ENCODE results near the gene TLCD3B. TPM values are rescaled to one million over a fixed set of nuclear protein-coding genes. Genes with fewer than 3 reads are reported as not detected.

Gene TLCD3B
- total RNA-seq, 1 donor: not detected

DNA sequence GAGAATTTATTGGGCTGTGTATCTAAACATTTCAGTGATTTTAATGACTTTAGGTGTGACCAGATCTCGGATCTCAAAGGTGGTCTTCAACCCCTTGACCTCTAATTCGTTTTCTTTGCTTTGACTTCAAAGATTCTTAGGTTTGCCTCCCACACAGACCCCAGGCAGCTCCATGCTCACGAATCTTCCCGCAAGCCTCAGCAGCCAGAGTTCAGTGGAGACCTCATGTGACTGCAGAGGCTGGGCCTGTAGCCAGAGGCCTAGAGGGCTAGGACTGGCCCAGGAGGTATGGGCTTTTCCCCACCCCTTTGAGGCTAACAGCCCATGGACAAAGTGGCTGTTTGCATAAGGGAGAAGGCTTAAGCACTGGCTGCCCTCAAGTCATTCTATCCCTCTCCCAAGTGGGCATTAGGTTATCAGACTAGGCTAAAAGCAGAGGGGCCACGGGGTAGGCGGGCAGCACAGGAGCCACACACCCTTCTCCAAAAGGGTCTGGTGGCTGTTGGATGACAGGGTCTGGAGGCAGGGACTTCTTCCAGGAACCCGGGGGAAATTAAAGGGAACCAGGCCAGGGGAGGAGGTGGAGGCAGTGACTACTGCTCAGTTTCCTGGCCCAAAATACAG, 38.6 kb downstream of the TLCD3B start:
- DNase-seq (ENCODE audit: low read depth): peak; percentile 48
- TF ChIP-seq, protein P1, sequence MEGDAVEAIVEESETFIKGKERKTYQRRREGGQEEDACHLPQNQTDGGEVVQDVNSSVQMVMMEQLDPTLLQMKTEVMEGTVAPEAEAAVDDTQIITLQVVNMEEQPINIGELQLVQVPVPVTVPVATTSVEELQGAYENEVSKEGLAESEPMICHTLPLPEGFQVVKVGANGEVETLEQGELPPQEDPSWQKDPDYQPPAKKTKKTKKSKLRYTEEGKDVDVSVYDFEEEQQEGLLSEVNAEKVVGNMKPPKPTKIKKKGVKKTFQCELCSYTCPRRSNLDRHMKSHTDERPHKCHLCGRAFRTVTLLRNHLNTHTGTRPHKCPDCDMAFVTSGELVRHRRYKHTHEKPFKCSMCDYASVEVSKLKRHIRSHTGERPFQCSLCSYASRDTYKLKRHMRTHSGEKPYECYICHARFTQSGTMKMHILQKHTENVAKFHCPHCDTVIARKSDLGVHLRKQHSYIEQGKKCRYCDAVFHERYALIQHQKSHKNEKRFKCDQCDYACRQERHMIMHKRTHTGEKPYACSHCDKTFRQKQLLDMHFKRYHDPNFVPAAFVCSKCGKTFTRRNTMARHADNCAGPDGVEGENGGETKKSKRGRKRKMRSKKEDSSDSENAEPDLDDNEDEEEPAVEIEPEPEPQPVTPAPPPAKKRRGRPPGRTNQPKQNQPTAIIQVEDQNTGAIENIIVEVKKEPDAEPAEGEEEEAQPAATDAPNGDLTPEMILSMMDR (IDR thresholded peaks at IDR 0.05; ENCODE audit: insufficient read depth, low read depth, low read length): no peak
- no peak overlapping the region for H3K4me3 ChIP-seq (ENCODE audit: low read depth, low read length)

DNA sequence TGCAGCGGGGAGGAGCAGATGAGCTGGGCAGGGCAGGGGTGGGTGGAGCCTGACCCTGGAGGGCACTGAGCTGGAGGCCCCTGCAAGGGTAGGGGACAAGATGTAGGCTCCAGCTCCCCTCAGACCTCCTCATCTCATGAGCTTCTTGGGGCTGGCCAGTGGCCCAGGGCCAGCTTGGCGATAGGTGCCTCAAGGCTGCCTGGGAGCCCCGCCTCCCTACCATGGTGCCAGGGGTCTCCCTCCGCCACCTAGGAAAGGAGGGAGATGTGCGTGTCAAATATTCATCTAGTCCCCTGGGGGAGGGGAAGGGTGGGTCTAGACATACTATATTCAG, 39.5 kb downstream of the TLCD3B start:
- H3K4me3 ChIP-seq (ENCODE audit: low read depth, low read length): no peak overlapping the region
- TF ChIP-seq, protein P1 (IDR thresholded peaks at IDR 0.05; ENCODE audit: insufficient read depth, low read depth, low read length): no peak
- no peak for DNase-seq (ENCODE audit: low read depth)

DNA sequence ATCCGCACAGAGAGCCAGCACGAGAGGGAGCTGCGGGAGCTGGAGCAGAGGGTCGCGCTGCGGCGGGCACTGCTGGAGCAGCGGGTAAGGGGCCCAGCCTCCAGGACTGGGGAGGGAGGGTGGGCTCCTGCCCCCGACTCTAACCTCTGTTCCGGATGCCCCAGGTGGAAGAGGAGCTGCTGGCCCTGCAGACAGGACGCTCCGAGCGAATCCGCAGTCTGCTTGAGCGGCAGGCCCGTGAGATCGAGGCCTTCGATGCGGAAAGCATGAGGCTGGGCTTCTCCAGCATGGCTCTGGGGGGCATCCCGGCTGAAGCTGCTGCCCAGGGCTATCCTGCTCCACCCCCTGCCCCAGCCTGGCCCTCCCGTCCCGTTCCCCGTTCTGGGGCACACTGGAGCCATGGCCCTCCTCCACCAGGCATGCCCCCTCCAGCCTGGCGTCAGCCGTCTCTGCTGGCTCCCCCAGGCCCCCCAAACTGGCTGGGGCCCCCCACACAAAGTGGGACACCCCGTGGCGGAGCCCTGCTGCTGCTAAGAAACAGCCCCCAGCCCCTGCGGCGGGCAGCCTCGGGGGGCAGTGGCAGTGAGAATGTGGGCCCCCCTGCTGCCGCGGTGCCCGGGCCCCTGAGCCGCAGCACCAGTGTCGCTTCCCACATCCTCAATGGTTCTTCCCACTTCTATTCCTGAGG, 40.0 kb downstream of the TLCD3B start:
- no peak for DNase-seq (ENCODE audit: low read depth)
- no peak overlapping the region for H3K4me3 ChIP-seq (ENCODE audit: low read depth, low read length)
- TF ChIP-seq, protein P1 (IDR thresholded peaks at IDR 0.05; ENCODE audit: insufficient read depth, low read depth, low read length): no peak

DNA sequence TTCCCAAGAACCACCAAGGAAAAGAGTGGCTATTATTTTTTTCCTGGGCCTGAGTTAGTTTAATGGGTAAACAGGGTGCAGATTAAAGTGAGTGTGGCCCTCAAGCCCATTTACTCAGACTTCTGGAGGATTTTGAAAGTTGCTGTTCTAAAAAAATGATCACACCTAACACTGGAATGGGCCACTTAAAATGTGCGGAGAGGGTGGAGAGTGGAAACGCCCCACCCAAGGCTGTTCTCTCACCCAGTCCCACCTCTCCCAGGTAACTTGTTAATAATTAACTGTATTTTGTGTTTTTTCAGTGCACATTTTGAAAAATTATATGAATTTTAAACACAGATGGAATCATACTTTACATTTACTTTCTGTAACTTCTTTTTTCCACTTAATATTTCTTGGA, 41.0 kb downstream of the TLCD3B start:
- no peak for DNase-seq (ENCODE audit: low read depth)
- TF ChIP-seq, protein P1 (IDR thresholded peaks at IDR 0.05; ENCODE audit: insufficient read depth, low read depth, low read length): no peak
- no peak overlapping the region for H3K4me3 ChIP-seq (ENCODE audit: low read depth, low read length)

DNA sequence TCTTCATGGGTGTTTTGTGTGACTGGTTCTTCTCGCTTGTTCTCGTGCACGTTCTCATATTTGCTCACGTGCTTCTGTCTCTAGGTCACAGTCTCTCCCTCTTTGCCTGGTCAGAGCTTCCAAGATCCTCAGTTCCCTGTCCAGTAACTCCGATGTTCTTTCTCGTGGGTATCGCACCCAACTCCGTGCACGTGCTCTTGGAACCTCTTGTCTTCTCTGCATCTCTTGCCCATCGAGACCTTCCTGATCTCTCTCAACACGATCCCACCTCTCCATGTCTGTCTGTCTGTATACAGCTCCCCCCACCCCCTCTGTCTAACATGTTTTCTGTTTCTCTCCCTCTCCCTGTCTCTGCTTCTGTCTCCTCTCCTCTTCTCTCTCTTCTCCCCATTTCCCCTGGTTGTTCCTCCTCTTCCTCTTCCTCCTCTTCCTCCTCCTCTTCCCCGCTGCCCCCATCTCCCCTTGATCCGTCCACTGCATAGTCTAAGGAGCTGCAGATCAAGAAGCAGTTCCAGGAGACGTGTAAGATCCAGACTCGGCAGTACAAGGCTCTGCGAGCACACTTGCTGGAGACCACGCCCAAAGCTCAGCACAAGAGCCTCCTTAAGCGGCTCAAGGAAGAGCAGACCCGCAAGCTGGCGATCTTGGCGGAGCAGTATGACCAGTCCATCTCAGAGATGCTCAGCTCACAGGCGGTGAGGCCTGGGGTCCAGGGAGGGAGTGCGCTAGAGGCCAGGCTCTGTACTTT, 41.8 kb downstream of the TLCD3B start:
- no peak overlapping the region for H3K4me3 ChIP-seq (ENCODE audit: low read depth, low read length)
- no peak for DNase-seq (ENCODE audit: low read depth)
- TF ChIP-seq, protein P1 (IDR thresholded peaks at IDR 0.05; ENCODE audit: insufficient read depth, low read depth, low read length): no peak

DNA sequence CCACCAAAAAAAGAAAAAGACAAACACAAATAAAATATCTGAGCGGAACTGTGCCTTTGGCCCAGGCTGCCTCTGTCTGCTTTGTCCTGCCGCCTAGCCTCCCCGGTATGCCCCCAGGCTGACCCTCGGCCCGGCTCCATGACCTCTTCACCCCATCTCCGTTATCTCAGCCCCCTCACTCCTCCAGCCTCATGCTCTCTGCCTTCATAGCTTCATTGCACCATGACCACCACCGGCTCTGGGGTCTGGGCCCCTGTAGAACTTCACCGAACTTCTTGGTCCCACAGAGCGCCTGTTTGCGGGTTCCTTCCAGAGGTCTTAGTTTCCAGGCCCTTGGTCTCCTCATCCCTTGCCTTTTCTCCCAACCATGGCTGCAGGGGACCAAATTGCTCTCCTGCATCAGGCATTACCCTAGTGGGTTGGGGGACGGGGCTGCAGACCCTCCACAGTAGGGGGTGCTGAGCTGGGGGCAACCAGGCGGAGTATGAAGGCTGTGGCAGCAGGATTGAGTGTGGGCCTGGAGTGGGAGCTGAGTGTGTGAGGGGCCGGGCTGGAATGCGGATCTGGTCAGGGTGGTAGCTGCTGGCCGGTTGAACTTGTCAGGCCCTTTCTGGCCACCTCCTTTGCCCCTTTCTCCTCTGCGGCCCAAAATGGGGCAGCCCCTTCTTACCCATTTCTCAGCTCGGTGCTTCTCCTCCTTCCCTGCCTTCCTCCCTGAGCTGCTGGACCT, 42.6 kb downstream of the TLCD3B start:
- no peak overlapping the region for H3K4me3 ChIP-seq (ENCODE audit: low read depth, low read length)
- TF ChIP-seq, protein P1 (IDR thresholded peaks at IDR 0.05; ENCODE audit: insufficient read depth, low read depth, low read length): no peak
- DNase-seq (ENCODE audit: low read depth): no peak

All from fibroblast of villous mesenchyme (primary cell).